GM18511 (cell line): ENCODE measurements around the gene LZTS3.

Experiments used
- ATAC-seq: cut with Tn5 transposase; IDR thresholded peaks from one replicate; pipeline ENCODE4 v1.9.1; 2021; ENCODE audit warnings: mild to moderate bottlenecking, moderate library complexity; ENCODE audit not compliant: unreplicated experiment

Gene LZTS3

DNA sequence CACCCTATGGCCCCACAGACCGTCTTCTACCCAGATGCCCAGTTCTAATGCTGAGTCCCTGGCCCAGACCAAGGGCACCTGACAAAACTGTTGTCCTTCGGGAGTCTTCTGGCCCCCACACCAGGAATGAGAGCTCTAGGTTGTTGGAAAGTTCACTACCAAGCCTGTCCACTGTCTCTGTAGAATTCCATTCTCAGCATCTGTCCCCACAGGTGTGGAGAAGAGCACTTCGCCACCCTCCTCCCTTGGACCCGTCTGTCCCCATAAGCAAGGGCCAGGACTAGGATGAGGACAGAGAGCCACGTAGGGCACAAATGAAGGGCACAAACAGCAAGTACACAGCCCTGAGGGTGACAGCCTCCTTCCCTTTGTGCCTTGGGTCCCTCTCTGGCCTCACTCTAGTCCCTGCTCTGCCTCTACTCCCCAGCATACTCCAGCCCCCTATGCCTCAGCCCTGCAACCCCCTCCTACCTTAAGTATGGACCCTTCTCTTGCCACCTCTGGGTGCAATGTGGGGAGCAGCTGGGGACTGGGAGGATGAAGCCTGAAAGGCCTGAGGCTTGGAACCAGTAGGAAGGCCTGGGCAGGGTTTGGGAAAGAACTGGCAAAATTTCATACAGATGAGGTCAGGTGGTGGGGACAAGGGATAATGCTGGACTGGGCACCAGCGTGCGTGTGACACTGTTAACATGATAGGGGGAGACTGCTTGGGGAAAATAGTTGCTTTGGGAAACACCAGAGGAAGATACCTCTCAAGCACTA is 4.3 kb downstream of the LZTS3 start:
- ATAC-seq: no peak

GRCh38 chr20:3168079-3168828 is 5.1 kb downstream of the LZTS3 start:
- ATAC-seq: no peak

DNA sequence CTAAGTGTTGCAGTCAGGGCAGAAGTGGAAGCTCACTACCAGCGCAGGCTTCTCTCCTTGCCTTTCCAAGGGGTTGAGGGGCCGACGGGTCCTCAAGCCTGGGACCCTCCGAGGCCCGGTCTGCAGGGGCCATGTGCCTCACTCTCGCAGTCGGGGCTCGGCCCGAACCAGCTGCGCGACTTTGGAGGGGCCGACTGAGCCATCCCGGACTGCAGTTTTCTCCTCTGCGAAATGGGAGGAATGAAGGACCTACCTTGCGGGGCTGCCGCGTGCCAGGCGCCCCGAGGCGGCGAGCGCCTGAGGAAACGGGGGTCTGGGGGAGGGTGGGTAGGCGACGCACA is 5.6 kb downstream of the LZTS3 start:
- ATAC-seq: no peak

- ATAC-seq: no peak
Measured at GRCh38 chr20:3166913-3167342, 6.4 kb downstream of the LZTS3 start.

GRCh38 chr20:3166338-3166912 is 6.9 kb downstream of the LZTS3 start:
- ATAC-seq: no peak

DNA sequence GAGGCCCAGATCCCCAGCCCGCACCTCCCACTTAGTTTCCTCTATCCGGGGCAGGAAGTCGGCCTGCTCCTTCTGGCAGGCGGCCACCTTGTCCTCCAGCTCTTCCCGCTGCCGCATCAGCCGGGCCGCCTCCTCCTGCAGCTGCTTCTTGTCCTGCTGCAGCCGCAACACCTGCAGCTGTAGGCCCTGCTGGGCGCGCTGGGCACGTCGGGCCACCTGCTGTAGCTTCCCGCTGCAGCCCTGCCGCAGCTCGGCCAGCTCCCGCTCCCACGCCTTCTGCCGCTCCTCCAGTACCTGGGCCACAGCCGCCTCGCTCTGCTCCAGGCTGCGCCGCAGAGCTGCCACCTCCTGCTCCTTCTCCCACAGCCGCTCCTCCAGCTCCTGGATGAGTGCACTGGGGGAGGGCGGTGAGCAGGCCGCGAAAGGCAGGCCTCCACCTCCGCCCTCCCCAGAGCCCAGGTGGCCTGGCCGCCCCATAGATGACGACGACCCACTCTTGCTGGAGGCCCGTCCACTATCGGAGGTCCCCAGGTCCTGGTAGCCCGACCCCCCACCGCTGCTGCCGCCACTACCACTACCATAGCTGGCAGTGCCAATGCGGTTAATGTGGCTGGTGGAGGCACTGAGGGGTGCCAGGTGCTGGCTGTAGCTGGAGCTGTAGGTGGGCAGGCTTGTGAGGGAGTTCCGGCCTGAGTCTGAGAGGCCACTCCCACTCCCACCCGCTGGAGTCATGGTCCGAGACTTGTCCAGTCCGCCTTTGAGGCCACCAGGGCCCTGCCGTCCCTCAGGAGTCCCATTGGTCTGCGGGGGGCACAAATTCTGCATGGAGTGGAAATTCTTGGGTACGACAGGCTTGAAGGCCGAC is 7.6 kb downstream of the LZTS3 start:
- no peak for ATAC-seq

GRCh38 chr20:3164763-3165410 is 8.5 kb downstream of the LZTS3 start:
- ATAC-seq: no peak

- no peak for ATAC-seq
Measured at GRCh38 chr20:3164043-3164762, 9.1 kb downstream of the LZTS3 start.

GRCh38 chr20:3163099-3164042 is 10.0 kb downstream of the LZTS3 start:
- ATAC-seq: no peak

GRCh38 chr20:3162080-3162611 is 11.2 kb downstream of the LZTS3 start:
- no peak for ATAC-seq

DNA sequence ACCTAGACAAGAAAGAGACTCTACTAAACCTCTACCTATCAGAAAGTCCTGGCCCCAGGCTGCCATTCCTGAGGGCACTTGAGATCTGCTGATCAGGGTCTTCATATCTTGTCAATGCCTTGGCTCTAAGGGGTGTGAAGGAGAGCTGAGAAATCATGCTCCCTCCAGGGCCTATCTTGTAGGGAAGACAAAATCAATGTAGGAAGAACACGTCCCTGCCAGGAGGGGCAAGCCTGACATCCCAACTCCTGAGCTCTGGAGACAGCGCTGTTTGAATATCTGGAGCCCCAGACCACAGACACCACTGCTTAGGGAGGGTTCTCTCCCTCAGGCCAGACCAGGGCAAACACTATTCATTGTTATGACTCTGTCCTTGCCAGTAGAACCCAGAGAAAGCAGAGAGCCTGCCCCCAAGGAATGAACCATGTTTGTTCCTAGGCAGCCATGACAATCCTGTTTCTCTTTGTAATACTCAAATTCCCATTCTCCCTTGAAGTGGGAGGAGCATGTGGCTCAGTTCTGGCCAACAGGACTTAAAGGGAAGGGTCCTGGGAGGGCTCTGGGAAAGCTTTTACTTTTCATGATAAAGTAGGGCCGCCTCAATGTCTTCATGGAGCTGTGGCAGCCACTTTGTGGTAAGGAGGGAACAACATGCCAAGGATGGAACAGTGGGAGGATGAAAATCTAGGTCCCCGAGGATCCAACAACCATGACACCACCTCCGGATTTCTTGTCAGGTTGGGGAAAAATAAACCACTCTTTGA is 11.9 kb downstream of the LZTS3 start:
- no peak for ATAC-seq

DNA sequence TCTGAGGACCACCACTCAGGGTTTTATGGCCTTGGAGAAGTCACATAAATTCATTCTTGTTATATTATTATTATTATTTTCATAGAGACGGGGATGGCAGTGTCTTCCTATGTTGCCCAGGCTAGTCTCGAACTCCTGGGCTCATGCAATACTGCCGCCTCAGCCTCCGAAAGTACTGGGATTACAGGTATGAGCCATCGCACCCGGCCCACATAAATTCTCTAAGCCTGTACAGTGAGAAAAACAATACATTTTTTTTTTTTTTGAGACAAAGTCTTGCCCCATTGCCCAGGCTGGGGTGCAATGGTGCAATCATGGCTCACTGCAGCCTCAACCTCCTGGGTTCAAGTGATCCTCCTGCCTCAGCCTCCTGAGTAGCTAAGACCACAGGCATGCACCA is 12.9 kb downstream of the LZTS3 start:
- ATAC-seq: no peak

DNA sequence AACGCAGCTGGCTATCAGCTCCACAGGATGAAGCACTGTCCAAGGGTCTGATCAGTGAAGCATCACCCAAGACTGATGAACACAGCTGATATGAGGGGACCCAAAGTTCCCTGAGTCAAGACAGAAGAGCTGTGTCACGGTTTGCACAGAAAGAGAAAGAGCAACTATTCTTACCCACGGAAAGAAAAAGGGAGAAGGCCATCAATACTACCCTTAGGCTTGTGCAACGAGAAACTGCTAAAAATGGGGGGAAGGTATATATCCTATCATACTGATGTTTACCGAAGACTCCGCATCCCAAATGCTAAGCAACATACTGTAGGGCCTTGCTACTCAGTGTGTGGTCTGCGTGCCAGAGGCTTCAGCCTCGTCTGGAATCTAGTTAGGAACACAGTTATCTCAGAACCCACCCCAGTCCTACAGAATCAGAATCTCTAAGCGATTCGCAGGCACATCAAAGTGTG is 14.3 kb downstream of the LZTS3 start:
- no peak for ATAC-seq

DNA sequence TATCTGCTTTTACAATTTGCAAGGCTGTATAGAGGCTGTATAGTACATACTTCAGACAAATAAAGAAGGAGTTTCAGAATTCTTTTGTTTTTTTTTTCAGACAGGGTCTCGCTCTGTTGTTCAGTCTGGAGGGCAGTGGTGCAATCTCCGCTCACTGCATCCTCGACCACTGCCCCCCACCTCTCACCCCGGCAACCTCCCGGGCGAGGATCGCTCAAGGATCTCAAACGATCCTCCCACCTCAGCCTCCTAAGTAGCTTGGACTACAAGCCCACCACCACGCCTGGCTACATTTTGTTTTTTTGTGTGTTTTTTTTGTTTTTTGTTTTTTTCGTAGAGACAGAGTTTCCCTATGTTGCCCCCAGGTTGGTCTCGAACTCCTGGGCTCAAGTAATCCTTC is 15.5 kb downstream of the LZTS3 start:
- ATAC-seq: no peak

GRCh38 chr20:3156811-3157619 is 16.3 kb downstream of the LZTS3 start:
- ATAC-seq: peak; percentile 76

DNA sequence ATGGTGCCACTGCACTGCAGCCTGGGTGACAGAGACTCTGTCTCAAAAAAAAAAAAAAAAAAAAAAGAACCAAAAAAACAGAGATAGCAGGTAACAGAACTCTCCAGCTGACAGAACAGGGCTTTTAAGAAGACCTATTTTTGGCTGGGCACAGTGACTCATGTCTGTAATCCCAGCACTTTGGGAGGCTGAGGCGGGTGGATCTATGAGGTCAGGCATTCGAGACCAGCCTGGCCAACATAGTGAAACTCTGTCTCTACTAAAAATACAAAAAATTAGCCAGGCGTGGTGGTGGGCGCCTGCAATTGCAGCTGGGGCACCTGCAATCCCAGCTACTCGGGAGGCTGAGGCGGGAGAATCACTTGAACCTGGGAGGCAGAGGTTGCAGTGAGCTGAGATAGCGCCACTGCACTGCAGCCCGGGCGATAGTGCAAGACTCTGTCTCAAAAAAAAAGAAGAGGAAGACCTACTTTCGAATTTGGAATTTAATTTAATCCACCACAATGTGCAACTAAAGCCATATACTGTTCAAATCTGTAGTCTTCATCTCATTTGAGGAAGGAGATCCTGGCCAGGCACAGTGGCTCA is 21.2 kb downstream of the LZTS3 start:
- peak; percentile 67 for ATAC-seq

DNA sequence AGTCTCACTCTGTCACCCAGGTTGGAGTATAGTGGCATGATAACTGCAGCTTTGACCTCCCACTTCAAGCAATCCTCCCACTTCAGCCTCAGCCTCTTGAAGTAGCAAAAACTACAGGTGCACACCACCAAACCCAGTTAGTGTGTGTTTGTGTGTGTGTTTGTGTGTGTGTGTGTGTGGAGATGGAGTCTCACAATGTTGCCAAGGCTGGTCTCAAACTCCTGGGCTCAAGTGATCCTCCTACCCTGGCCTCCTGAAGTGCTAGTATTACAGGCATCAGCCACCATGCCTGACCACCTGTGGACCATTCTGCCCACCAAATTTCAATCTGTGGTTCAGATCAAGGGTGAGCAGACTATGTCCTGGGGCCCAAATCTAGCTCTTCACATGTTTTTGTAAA is 22.4 kb downstream of the LZTS3 start:
- no peak for ATAC-seq
